Heart left ventricle (tissue), 16 donors: ENCODE results near the gene CDH6. TPM values are rescaled to one million over a fixed set of nuclear protein-coding genes. Genes with fewer than 3 reads are reported as not detected.

Experiments
- ATAC-seq, 4 donors: fragments of 200-7000 bp; cut with Tn5 transposase; one replicate each; pipeline ENCODE4 v1.9.1; 2020 to 2022; ENCODE audit warnings: moderate library complexity in 4 of 4, mild to moderate bottlenecking in 3 of 4, moderate number of reproducible peaks in 1 of 4
- DNase-seq, 5 donors: peaks; one replicate each; pipeline ENCODE4 v3.0.0-alpha.2; 2020
- H3K27ac ChIP-seq, 12 donors: fragments of 200-600 bp; sonication (generic) in 4 of 12; one replicate each; pipeline versions ENCODE4 v1.5.0 to v1.8.0; 2016 to 2022; ENCODE audit warnings: mild to moderate bottlenecking in 2 of 12
- H3K27me3 ChIP-seq, 9 donors: fragments of 200-600 bp; sonication (generic) in 2 of 9; one replicate each; pipeline versions ENCODE4 v1.5.1 to v1.8.0; 2016 to 2022; ENCODE audit warnings: mild to moderate bottlenecking in 3 of 9
- H3K36me3 ChIP-seq, 9 donors: fragments of 200-600 bp; sonication (generic) in 2 of 9; one replicate each; pipeline versions ENCODE4 v1.5.0 to v1.8.0; 2018 to 2022; ENCODE audit warnings: mild to moderate bottlenecking in 2 of 9
- H3K4me1 ChIP-seq, 12 donors: fragments of 200-600 bp; sonication (generic) in 4 of 12; one replicate each; pipeline versions ENCODE4 v1.5.0 to v1.8.0; 2016 to 2022; ENCODE audit warnings: mild to moderate bottlenecking in 3 of 12
- H3K4me3 ChIP-seq, 12 donors: fragments of 200-600 bp; sonication (generic) in 4 of 12; one replicate each; pipeline versions ENCODE4 v1.5.0 to v1.8.0; 2017 to 2022; ENCODE audit warnings: mild to moderate bottlenecking in 9 of 12, moderate library complexity in 4 of 12
- H3K9me3 ChIP-seq, 12 donors: fragments of 200-600 bp; sonication (generic) in 4 of 12; one replicate each; pipeline versions ENCODE4 v1.5.0 to v1.8.0; 2016 to 2022; ENCODE audit warnings: mild to moderate bottlenecking in 1 of 12
- CTCF ChIP-seq, 12 donors: fragments of 200-600 bp; sonication (generic) in 4 of 12; IDR thresholded peaks; one replicate each; pipeline versions ENCODE4 v1.5.0 to v1.8.0; 2018 to 2022; ENCODE audit warnings: antibody characterized with exemption in 12 of 12, mild to moderate bottlenecking in 5 of 12
- POLR2A ChIP-seq, 2 donors: fragments of 450-650 bp; IDR thresholded peaks; one replicate each; pipeline ENCODE4 v1.6.1; 2017; ENCODE audit warnings: antibody characterized with exemption in 2 of 2, mild to moderate bottlenecking in 2 of 2, moderate library complexity in 2 of 2
- WGBS, 4 donors: extraction: QIAGEN DNeasy Blood & Tissue Kit in 2 of 4; methylation state at CpG; one replicate each; pipeline versions ENCODE4 v1.1.5 to v1.1.7; 2013 to 2018; 5-methylcytosine and 5-hydroxymethylcytosine counted together
- intact Hi-C, 10 donors: fragments of 100-400 bp; cut with DNase I; formaldehyde crosslinking; loops; one replicate each; pipeline versions ENCODE4 v1.11.1 to v1.14.2; 2022
- polyA plus RNA-seq, 2 donors: library from polyadenylated mRNA; stranded (reverse); fragments of 200-250 nt; gene quantifications; one replicate each; pipeline ENCODE4 v1.2.3, GENCODE V29; 2013
- total RNA-seq, 9 donors: library from RNA; depleted of rRNA in 2 of 9; stranded (reverse); fragments of >200 nt in 2 of 9; fragmentation: NEBNext Ultra II Directional in 3 of 9; extraction: Animal tissue kit (Norgen Biotek cat#: 25700) in 3 of 9; gene quantifications; one replicate each; pipeline versions ENCODE4 v1.1.0 to v1.2.4, GENCODE V29; 2016 to 2023
- donor health status: ischemic (EF 13 %, LVEDD 7.1; RV severe dilation, severe dysfunction).
- donor health status: healthy with polysubstance abuse.
- donor health status: DM: no; HTN: yes; CAD: no.
- donor health status: DM: no; HTN: no; CAD: no.
- donor health status: ischemic (EF 25% LVEDD 6.9; RV normal size, moderate dysfunction).
- donor health status: ischemic (EF 25% LVEDD 5.7; RV mildly dilated, moderate dysfunction).
- donor health status: healthy.
- donor health status: DM: yes; HTN: yes; CAD: no.
- donor health status: ischemic (EF 35%, LVEDD 5.7; RV mildly dilated, moderate dysfunction).
- donor health status: nonischemic (EF 11% LVEDD 7.7; RV severe dilation, severe dysfunction).
- donor health status: DM: yes; HTN: yes; CAD: no.
- donor health status: PGD.
- donor health status: ischemic (EF 29% LVEDD 5.4; RV normal size, mild dysfunction).
- donor health status: nonischemic (EF 23%, LVEDD 6.1; RV moderate dilation, normal function).

CDH6 gene
- total and polyA plus RNA-seq, 11 donors: 0.83 to 5.4 (median 3.1) TPM

- Histone ChIP-seq H3K27me3 (no peaks in the 10 kb centered on the region), H3K4me1 (no peaks in the 10 kb centered on the region), H3K9me3 (no peaks in the 10 kb centered on the region), H3K36me3 (peaks cover 0 to 2% (median 0%) of the 10 kb centered on the region in 9 donors), H3K4me3 (no peak overlapping the region), H3K27ac (no peak overlapping the region)
- intact Hi-C loops: no loop called here
- DNase-seq (no peak), ATAC-seq (no peak)
- WGBS, 4 donors: 74 to 84% (median 81%) methylated on average over 1 of the region's 1 CpG
- no peak for TF ChIP-seq POLR2A (IDR thresholded peaks at IDR 0.05)
- TF ChIP-seq CTCF (IDR thresholded peaks at IDR 0.05): no peak
Observed at GRCh38 chr5:31300501-31300900, 107.0 kb downstream of the CDH6 start.

- Histone ChIP-seq H3K27ac (no peak overlapping the region), H3K36me3 (peaks cover 0 to 2% (median 0%) of the 10 kb centered on the region in 9 donors), H3K4me1 (no peaks in the 10 kb centered on the region), H3K4me3 (no peak overlapping the region), H3K9me3 (no peaks in the 10 kb centered on the region), H3K27me3 (no peaks in the 10 kb centered on the region)
- 65 to 81% (median 79%) methylated on average over 5 of the region's 5 CpGs for WGBS, 4 donors
- intact Hi-C loops: no loop called here
- DNase-seq (no peak), ATAC-seq (no peak)
- TF ChIP-seq CTCF (IDR thresholded peaks at IDR 0.05) (no peak), POLR2A (IDR thresholded peaks at IDR 0.05) (no peak)
Observed at GRCh38 chr5:31301833-31302232, 108.3 kb downstream of the CDH6 start.

GRCh38 chr5:31303688-31304087, 110.2 kb downstream of the CDH6 start:
- TF ChIP-seq POLR2A (IDR thresholded peaks at IDR 0.05) (no peak), CTCF (IDR thresholded peaks at IDR 0.05) (no peak)
- DNase-seq: no peak
- intact Hi-C loops: no loop called here
- Histone ChIP-seq H3K27ac (no peak overlapping the region), H3K4me3 (no peak overlapping the region), H3K27me3 (no peaks in the 10 kb centered on the region), H3K36me3 (peaks cover 0 to 2% (median 0%) of the 10 kb centered on the region in 9 donors), H3K9me3 (no peaks in the 10 kb centered on the region), H3K4me1 (no peaks in the 10 kb centered on the region)
- ATAC-seq: no peak
- 79 to 89% (median 84%) methylated on average over 5 of the region's 5 CpGs for WGBS, 4 donors

GRCh38 chr5:31317665-31318064, 124.2 kb downstream of the CDH6 start:
- intact Hi-C loops: no loop called here
- DNase-seq: no peak

More at GRCh38 chr5:31317665-31318064, 124.2 kb downstream of the CDH6 start:
- no peak for ATAC-seq
- Histone ChIP-seq H3K27ac (no peak overlapping the region), H3K4me1 (no peaks in the 10 kb centered on the region), H3K36me3 (peaks cover 0 to 8% (median 0%) of the 10 kb centered on the region in 9 donors), H3K4me3 (no peak overlapping the region), H3K9me3 (no peaks in the 10 kb centered on the region), H3K27me3 (no peaks in the 10 kb centered on the region)
- 86 to 92% (median 88%) methylated on average over 13 of the region's 13 CpGs for WGBS, 4 donors
- TF ChIP-seq POLR2A (IDR thresholded peaks at IDR 0.05) (no peak), CTCF (IDR thresholded peaks at IDR 0.05) (no peak)
